HG02852 (cell line): ENCODE measurements around the gene CSRP2.
A peak's percentile ranks its signal among the peaks of the same experiment; 100 is the strongest.

Experiments
- ATAC-seq: cut with Tn5 transposase; IDR thresholded peaks from one replicate; pipeline ENCODE4 v1.9.1; 2021; ENCODE audit warnings: mild to moderate bottlenecking, moderate library complexity; ENCODE audit not compliant: unreplicated experiment

Gene CSRP2

DNA sequence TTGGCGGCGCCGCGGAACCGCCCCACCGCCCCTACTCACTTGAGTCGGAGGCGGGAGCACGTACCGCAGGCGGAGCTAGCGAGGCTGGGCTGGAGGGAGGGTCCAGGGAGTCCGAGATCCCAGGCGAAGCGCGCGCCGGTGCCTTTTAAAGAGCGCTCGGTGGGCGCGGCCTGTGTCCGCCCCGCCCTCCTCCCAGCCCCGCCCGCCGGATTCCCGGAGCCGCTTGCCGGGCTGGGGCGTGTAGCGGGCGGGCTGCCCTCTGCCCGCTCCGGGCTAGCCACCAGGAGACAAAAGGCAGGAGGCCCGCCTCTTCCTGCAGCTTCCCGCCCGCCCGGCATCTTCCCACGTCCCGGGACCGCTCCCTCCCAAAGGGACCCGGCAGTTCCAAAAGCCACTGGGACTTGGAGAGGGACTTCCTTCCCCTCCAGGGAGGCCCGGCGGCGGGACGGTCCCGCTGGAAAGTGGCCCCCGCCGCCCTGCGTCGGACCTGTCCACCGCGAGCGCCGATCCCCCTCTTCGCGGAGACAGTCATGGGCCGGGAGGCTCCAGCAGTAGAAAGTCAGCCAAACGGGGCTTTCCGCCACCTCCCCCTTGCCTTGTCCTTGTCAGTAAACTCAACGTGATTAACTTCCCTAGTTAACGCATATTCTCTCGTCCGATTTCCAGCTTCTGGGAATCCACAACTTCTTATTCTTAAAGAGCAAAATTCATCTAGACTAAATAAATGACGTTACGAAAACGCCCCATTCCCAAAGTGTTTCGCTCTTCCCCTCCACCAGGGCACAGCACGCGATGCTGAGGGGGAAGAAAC, at the start of gene CSRP2:
Gene CSRP2 (minus strand): TSS at position 121 of the 811 bp plus-strand sequence. CDS start 12,759 bp downstream, outside the sequence.
- ATAC-seq: peak; percentile 89

DNA sequence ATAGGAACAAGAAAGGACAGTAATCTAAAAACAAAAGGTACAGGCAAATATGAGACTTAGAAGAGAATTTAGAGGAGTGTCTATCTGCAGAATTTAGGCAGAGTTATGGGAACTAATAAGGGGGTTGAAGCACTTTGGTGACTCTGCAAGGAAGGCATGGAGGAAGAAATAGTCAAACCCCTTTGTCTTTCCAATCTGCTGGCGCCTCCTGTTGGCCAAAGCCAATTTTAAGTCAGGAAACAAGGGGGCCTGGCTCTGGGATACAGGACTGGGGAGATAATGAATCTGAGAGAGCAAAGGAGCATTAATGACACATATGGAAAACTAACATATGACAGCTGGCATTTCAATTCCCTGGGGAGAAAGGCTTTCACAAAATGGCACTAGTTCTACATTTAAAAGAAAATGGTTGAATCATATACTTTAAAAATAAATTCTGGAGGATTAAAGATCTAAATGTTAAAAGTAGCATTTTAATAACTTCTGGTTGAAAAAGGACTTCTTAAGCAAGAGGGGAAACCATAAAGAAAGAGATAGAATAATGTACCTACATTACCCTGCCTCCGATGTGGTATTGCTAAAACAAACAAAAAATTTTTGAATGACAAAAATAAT, 48.5 kb upstream of the CSRP2 start:
- peak; percentile 60 for ATAC-seq

DNA sequence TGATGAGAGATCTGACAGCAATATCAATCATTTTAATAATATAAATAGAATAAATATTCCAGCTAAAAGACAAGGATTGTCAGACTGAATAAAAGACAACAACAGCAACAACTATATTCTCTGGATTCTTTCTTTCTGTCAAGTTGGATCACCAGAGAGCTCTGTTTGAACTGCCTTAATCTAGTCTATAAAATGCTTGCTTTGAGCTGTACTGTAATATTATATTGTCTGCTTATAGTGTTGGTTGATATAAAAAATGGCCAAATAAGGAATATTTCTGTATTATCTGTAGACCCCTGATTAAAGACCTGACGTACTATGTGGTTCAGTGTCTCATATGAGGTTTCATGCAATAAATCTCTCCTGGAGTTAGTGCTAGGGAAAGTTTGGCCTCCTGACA, 46.3 kb upstream of the CSRP2 start:
- no peak for ATAC-seq

DNA sequence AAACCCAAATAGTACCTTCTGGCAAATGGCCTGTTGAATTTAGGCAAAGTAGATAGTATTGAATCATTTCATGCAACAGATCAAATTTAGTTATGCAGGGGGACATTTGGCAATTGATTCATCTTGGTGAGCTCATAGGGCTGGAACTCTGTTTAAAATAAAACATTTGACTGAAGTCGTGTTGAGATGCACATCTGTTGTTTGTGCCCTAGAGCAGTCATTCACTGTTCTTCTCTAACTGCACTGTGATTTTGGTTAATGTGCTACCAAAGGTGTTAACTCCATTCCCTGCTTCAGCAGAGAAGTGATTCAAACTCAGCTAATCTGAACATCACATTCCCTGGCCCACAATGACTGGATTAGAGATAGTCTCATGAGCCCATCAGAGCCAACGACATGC, 44.0 kb upstream of the CSRP2 start:
- no peak for ATAC-seq

DNA sequence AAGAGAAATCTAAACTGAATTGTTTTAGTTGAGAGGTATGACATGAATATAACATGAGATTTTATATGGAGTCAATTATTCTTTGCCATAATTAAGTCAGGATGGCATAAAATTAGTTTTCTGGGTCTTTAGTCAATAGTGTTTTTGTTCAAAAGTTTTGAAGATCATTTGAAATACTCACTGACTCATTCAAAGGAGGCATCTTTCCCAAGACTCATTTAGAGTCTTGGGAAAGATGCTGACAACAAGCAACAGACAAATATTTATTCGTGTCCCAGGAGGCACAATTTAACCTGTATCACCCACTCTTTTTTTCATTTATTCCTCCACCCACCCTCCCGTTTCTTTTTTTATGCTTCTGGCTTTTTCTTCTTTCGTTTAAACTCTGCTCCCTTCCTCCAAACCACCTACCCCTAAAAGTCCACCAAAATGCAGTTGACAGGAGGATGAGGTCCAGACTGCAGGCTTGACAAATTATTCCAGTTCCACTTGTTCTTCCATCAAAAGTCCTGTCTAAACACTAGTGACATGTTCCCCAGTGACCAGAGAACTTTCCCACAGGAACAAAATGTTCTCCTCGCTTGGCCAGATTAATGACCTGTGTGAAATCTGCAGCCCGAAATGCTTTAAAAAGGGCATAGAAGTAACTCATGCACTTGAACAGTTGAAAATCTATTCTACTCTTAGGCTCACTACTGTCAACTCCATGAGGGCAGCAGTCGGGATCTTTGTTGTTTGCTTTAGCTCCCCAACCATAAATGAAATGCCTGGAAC, 43.3 kb upstream of the CSRP2 start:
- no peak for ATAC-seq

DNA sequence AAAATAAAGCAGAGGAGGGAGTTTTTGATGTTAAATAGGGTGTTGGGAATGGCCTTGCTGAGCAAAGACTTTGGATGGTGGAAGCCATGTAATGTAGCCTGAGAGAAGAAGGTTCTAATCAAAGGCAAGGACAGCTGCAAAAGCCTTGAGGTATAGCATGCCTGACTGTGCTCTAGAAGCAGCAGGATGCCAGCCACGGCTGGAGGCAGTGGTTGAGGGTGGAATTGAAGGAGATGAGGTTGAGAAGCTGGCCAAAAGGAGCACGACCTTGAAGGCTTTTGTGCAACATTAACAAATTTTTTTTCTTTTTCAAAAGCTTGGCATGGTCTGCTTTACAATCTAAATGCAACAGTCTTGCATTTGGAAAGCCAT, 42.3 kb upstream of the CSRP2 start:
- ATAC-seq: no peak

DNA sequence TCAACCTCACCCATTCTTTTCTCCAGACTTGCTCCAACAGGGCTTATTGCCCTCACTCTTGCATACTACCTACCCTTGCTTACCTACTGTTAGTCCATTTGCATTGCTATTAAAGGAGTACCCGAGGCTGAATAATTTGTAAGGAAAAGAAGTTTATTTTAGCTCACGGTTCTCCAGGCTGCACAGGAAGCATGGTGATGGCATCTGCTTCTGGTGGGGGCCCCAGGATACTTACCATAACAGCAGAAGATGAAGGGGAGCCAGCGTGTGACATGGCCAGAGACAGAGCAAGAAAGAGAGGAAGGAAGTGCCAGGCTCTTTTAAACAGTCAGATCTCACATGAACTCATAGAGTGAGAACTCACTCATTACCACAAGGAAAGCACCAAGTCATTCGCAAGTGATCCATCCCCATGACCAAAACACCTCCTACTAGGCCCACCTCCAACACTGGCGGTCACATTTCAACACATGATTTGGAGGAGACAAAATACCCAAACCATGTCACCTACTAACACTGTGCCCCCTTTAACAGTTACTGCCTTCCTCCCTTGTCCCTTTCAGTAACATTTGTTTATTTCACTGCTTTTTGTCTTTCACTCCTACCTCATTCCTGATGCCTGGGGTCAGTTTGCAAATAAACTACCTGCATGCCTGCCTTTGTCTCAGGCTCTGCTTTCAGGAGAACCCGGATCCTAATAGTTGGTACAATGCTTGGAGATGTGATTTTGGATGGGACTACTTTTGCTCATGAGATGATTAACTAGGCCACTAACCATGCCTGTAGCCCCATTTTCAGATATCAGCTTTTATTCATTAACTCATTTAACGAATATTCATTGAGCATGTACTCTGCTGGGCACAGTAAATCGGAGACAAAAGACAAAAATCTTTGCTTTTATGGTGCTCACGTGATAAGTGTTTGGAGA, 41.6 kb upstream of the CSRP2 start:
- ATAC-seq: peak; percentile 86

DNA sequence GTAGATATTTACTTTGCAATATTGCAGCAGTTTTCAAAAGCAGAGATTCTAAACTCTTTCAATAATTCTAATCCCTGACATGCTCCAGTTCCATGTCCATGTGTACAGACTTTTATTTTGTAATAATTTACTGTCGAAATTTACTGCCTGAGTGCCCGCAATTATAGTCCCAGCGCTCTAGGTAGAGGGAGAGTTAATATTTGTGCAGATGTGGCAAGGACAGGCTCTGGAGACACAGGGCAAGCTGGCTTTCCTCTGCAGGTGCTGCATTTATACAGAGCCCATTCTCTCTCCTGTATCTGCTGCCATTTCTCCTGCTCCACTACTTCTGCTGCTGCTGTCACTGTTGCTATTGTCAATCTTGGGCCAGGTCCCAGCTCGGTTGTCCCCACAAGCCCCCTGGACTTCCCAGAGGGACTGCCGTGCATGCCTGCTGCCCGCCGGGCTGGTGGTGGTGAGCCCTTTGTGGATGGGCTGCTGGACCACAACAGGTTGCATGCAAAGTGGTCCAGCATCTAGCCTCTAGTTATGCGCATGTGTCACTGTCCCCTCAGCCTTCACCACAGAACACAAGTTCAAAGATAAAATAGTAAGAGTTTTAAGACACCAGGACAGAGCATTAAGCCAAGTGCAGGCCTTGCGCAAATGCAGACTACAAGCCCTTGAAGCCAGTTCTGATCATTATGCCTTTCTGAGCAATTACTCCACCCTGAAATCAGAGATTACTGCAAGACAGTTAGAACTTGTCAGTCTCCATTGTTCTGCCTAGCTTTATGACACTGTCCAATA, 40.8 kb upstream of the CSRP2 start:
- peak; percentile 4 for ATAC-seq

DNA sequence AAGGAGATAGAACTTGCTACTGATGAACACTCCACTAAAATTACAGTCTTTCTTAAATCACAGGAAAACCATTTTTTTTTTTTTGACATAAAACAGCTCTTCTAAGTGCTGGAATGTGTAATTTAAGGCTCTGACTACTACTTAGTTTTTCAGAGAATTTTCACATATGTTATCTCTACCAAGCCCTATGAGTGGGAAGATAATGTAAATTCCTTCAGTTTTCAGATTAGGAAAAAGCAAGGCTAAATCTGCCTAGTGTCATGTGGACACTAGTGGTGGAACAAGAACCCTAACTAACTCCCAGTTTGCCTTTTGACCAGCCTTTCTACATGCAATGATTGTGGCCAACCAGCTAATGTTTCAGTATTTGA, 37.3 kb upstream of the CSRP2 start:
- no peak for ATAC-seq

DNA sequence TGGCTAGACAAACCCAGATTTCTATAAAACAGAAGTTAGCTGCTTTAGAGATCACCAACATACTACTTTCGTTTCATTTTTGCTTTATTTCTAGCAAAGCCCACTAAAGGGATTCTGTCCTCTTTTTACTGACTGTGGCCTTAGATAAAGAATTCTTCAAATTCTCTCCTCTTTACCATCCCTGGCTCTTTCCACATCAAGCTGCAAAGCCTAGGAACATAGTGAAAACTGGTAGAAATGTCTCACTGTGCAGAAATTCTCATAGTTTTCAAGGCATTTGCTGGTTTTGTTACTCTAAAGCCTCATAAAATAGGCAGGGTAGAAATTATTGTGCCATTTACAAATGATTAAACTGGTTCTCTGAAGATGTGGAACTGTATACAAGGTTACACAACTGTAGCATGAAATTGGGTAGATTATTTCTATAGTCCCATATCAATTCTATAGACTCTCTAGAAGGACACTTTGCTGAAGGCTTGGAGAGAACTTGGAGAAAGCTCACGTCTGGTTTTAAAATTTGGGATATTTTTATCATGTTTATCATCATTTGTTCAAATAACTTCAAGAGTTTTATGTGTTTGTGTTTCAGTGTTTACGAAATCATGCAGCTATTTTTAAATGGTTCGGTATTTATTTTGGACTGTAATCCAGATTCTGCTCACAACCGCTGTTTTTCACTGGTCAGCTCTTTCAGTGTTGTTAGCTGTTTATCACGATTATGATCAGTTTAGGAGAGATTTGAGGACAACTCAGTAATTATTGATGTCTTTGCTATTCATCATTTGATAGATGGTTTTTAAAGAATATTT, 36.7 kb upstream of the CSRP2 start:
- no peak for ATAC-seq

DNA sequence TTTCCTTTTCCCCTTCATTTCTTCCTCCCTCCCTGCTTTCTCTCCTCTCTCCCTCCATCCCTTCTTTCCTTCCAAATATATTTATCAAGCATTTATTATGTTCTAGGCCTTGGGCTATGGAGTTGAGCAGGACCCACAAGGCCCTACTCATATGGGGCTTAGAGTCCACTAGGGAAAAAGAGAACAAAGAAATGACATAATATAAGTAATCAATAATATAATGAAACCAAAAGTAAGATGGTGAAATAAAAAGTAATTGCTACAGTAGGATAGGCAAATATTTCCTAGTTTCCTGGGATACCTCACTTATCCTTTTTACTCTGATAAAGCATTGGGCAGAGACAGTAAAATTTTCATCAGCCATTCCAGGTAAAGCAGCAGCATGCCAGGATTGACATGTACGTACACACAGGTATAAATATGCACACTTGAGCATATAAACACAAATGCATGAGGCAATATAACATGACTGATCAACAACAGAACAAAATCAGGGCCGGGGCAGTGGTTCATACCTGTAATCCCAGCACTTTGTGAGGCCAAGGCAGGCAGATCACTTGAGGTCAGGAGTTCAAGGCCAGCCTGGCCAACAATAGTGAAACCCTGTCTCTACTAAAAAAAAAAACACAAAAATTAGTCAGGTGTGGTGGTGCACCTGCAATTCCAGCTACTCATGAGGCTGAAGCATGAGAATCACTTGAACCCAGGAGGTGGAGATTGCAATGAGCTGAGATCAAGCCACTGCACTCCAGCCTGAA, 35.5 kb upstream of the CSRP2 start:
- no peak for ATAC-seq

DNA sequence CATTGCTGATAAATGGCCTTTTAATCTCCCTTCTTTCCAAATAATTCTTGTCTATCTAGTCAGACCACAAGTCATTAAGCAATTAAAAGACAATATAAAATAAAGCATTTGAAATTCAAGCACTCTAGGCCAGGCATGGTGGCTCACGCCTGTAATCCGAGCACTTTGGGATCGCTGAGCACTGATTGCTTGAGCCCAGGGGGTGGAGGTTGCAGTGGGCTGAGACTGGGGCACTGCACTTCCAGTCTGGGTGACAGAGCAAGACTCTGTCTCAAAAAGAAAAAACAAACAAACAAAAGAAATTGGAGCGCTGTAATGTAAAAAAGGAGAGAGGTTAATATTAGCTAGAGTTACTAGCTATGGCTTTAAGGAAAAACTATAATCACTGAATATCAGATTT, 30.5 kb upstream of the CSRP2 start:
- no peak for ATAC-seq

DNA sequence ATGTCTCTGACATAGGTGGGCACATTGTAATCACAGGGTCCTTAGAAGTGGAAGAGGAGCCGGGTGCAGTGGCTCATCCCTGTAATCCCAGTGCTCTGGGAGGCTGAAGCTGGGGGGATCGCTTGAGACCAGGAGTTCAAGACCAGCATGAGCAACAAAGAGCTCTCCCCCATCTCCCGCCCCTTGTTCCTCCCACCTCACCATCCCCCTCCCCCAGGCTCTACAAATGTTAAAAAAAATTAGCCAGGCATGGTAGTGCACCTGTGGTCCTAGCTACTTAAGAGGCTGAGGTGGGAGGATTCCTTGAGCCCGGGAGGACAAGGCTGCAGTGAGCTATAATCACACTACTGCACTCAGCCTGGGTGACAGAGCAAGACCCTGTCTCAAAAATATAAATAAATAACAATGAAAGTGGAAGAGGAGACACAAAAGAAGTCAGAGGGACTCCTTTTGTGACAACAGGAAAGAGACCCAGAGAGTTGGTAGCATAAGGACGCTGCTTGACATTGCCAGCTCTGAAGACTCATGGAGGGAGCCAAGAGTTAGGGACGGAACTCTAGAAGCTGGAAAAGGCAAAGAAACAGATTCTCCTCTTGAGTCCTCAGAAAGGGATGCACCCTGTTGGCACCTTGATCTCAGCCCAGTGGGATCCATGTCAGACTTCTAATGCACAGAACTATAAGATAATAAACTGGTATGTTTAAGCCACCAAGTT, 29.6 kb upstream of the CSRP2 start:
- no peak for ATAC-seq

DNA sequence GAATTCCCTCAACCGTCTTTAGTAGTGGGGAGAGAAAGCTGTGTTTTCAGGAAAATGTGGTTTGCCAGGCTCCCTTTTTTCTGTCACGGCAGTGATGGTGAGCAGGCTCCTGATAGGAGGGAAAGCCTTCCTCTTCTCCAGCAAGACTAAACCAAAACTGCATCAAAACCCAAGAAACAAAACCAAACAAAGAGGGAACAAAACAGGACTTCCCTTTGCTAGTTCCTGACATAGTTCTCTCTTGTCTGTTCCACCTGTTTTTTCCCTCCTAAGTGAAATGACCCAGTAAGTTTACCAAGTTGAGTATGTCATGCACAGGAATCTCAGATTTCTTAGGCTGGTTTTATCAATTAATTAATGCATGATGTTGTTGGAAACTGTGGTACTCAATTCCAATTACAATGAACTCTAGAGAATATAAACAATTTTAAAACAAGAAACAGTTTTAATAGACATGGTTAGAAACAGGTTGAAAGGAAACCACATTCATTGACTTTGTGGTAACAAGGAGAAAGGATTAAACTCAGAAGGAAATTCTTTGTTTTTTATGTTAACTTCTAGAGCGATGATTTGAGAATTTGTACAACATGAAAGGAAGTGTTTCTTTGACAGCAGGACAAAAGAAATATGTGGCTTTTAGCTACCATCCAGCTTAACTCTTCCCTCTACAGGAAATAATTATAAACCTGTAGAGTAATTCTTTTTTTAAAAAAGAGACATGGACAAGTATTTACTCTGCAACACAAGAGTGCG, 23.0 kb upstream of the CSRP2 start:
- ATAC-seq: no peak

DNA sequence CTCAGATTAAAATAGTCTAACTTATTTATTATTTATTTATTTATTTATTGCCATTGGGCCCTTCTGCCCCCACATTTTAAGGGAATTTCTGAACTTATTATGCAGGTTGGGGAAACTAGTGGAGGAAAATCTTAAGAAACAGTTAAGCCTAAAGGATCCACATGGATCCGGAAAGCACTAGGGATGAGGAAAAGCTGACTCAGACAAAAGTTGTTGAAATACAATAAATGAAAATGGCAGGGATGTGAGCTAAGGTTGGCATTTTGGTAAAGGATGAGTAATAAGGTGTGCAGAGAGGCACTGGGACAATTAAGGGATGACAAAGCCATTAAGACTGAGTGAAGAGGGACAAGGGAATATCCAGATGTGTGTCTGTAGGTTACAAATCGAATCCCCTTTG, 20.7 kb upstream of the CSRP2 start:
- no peak for ATAC-seq

DNA sequence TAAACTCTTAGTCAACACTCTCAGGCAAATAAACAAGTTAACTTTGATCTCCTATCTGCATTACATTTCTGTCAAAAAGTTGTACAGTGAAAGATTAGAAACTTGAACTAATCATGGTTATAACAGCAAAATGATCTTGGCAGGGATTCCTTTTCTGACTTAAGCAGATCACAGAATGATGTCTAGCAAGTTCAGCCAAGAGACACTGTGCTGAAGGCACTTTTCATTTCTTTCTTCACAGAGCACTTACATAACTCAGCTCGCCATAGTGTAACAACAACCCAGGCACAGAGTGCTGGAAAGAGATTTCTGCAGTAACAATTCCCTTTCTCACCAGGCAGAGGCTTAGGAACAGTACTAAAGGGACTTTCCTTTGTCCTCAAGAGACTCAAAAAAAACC, 19.6 kb upstream of the CSRP2 start:
- ATAC-seq: no peak

DNA sequence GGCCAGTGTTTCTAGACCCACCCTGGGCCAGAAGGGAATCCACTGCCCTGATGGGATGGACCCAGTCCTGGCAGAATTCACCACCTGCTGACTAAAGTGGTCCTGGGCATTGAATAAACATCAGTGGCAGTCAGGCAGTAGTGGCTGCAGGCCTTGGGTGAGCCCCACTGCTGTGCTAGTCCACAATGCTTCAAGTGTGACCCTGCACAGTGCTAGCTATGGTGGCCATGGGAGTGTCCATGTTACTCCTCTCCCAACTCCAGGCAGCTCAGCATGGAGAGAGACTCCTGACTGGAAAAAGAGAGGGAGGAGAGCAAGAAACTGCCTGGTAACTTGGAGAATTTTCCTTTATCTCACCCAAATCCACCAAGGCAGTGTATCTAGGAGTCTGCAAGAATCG, 17.5 kb upstream of the CSRP2 start:
- no peak for ATAC-seq
